ENCODE measurements around the gene FRMPD1.
"Not testable (repeated sequence)": the region's sequence is repeated elsewhere in the genome, so short reads cannot be mapped to it uniquely, and the experiment has no call there.

Gene FRMPD1

GRCh38 chr9:37732952-37733351, 82.2 kb downstream of the FRMPD1 start:
- Histone ChIP-seq H3K4me1 (ENCODE audit: control insufficient read depth, insufficient read depth, low read length, unreplicated experiment) (no peaks in the 10 kb centered on the region), H3K36me3 (ENCODE audit: insufficient read depth, low read length) (no peaks in the 10 kb centered on the region), H3K27ac (ENCODE audit: low read depth, low read length) (no peak overlapping the region), H3K79me2 (ENCODE audit: control insufficient read depth, insufficient read depth, low read length, unreplicated experiment) (no peaks in the 10 kb centered on the region), H2AFZ (ENCODE audit: low read length, unreplicated experiment) (no peak overlapping the region), H3K4me3 (ENCODE audit: low read depth, low read length) (no peak overlapping the region), H3K27me3 (ENCODE audit: insufficient read depth, low read length) (peaks cover 72% of the 10 kb centered on the region)

DNA sequence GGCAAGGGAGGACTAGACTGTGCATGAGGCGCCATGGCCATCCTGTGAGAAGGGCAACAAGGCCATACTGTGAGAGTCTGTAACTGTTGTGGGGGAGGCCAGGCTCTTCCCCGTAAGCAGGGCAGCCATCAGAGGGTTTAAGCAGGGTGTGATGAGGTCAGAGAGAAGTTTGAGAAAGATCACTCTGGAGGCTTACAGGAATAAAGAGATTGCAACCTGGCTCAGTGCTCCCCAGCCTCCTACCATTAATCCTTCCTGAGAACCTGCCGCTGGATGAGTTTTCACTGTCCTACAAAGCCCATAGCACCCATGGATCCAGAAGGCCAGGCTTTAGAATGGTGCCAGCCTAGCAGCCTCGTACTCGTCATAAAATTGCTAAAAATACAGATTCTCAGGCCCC, 88.5 kb downstream of the FRMPD1 start:
- Histone ChIP-seq H3K79me2 (ENCODE audit: control insufficient read depth, insufficient read depth, low read length, unreplicated experiment) (no peaks in the 10 kb centered on the region), H3K4me3 (ENCODE audit: low read depth, low read length) (no peak overlapping the region), H3K27me3 (ENCODE audit: insufficient read depth, low read length) (peaks cover 32% of the 10 kb centered on the region), H3K27ac (ENCODE audit: low read depth, low read length) (no peak overlapping the region), H3K36me3 (ENCODE audit: insufficient read depth, low read length) (no peaks in the 10 kb centered on the region), H3K4me1 (ENCODE audit: control insufficient read depth, insufficient read depth, low read length, unreplicated experiment) (no peaks in the 10 kb centered on the region), H2AFZ (ENCODE audit: low read length, unreplicated experiment) (no peak overlapping the region)

- Histone ChIP-seq H3K27ac (ENCODE audit: low read depth, low read length) (no peak overlapping the region), H3K4me1 (ENCODE audit: control insufficient read depth, insufficient read depth, low read length, unreplicated experiment) (no peaks in the 10 kb centered on the region), H3K4me3 (ENCODE audit: low read depth, low read length) (no peak overlapping the region), H2AFZ (ENCODE audit: low read length, unreplicated experiment) (no peak overlapping the region), H3K36me3 (ENCODE audit: insufficient read depth, low read length) (no peaks in the 10 kb centered on the region), H3K27me3 (ENCODE audit: insufficient read depth, low read length) (peaks cover 31% of the 10 kb centered on the region), H3K79me2 (ENCODE audit: control insufficient read depth, insufficient read depth, low read length, unreplicated experiment) (no peaks in the 10 kb centered on the region)
These were observed 89.4 kb downstream of the FRMPD1 start for GRCh38 chr9:37740128-37740527.

- peaks cover 26% of the 10 kb centered on the region for H3K27me3 ChIP-seq (ENCODE audit: insufficient read depth, low read length)
- no peaks in the 10 kb centered on the region for H3K79me2 ChIP-seq (ENCODE audit: control insufficient read depth, insufficient read depth, low read length, unreplicated experiment)
- H3K27ac ChIP-seq (ENCODE audit: low read depth, low read length), result no peak overlapping the region
- no peaks in the 10 kb centered on the region for H3K36me3 ChIP-seq (ENCODE audit: insufficient read depth, low read length)
- H3K4me3 ChIP-seq (ENCODE audit: low read depth, low read length), result no peak overlapping the region
- no peaks in the 10 kb centered on the region for H3K4me1 ChIP-seq (ENCODE audit: control insufficient read depth, insufficient read depth, low read length, unreplicated experiment)
- H2AFZ ChIP-seq (ENCODE audit: low read length, unreplicated experiment), result no peak overlapping the region
These were observed 90.0 kb downstream of the FRMPD1 start for GRCh38 chr9:37740631-37741328.

- H3K4me3 ChIP-seq (ENCODE audit: low read depth, low read length), result no peak overlapping the region
- H3K79me2 ChIP-seq (ENCODE audit: control insufficient read depth, insufficient read depth, low read length, unreplicated experiment), result no peaks in the 10 kb centered on the region
- no peaks in the 10 kb centered on the region for H3K4me1 ChIP-seq (ENCODE audit: control insufficient read depth, insufficient read depth, low read length, unreplicated experiment)
- no peak overlapping the region for H2AFZ ChIP-seq (ENCODE audit: low read length, unreplicated experiment)
- no peak overlapping the region for H3K27ac ChIP-seq (ENCODE audit: low read depth, low read length)
- H3K36me3 ChIP-seq (ENCODE audit: insufficient read depth, low read length), result no peaks in the 10 kb centered on the region
- H3K27me3 ChIP-seq (ENCODE audit: insufficient read depth, low read length), result peaks cover 8% of the 10 kb centered on the region; the same call in 1 of the 2 replicates
These were observed 95.2 kb downstream of the FRMPD1 start for GRCh38 chr9:37745970-37746369.

GRCh38 chr9:37746448-37747270, 95.9 kb downstream of the FRMPD1 start:
- H3K36me3 ChIP-seq (ENCODE audit: insufficient read depth, low read length), result no peaks in the 10 kb centered on the region
- H3K27me3 ChIP-seq (ENCODE audit: insufficient read depth, low read length), result peaks cover 8% of the 10 kb centered on the region; the same call in 1 of the 2 replicates
- H3K27ac ChIP-seq (ENCODE audit: low read depth, low read length), result no peak overlapping the region
- H3K79me2 ChIP-seq (ENCODE audit: control insufficient read depth, insufficient read depth, low read length, unreplicated experiment), result no peaks in the 10 kb centered on the region
- H2AFZ ChIP-seq (ENCODE audit: low read length, unreplicated experiment), result peak overlapping the region; percentile 24
- H3K4me3 ChIP-seq (ENCODE audit: low read depth, low read length), result no peak overlapping the region
- no peaks in the 10 kb centered on the region for H3K4me1 ChIP-seq (ENCODE audit: control insufficient read depth, insufficient read depth, low read length, unreplicated experiment)

DNA sequence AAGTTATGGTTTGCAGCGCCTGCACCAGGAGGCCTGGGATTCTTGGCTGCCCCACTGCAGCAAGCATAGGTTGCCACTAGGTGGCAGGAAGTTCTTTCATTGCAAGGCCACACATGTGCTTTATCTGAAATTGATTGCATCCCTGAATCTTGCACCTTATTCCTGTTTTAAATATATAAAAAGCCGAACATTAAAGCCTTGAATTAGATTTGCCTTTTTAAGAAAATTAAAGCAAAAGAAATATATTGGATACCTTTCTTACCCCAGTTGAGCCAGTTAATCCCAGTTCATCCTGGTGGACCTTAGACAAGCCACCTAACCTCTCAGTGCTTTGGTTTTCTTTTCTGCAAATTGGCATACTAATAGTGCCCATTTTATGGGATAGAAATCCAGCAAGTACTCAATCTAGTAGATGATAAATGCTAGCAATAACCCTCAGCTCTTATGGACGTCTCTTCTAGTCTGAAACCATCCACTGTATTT, 96.6 kb downstream of the FRMPD1 start:
- Histone ChIP-seq H3K27me3 (ENCODE audit: insufficient read depth, low read length) (peaks cover 8% of the 10 kb centered on the region; the same call in 1 of the 2 replicates), H2AFZ (ENCODE audit: low read length, unreplicated experiment) (peak overlapping the region; percentile 24), H3K27ac (ENCODE audit: low read depth, low read length) (no peak overlapping the region)

DNA sequence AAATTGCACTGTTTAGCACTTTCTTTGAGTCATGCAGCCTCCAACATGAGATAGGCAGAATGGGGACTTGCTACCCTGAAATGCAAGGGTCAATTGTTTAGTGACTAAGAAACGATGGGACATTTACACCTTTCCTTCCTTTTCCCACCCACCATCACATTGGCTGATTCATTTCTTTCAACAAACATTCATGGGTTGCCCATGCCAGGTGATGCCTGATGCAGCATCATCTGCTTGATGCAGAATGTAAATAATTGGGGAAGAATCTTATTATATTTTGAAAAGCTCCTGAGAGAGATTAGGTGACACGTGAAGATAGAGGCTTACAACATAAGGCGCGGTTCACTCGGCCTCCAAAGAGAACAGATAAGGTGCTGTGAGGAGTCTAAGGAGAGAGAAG, 98.4 kb downstream of the FRMPD1 start:
- no peak overlapping the region for H3K4me3 ChIP-seq (ENCODE audit: low read depth, low read length)
- no peaks in the 10 kb centered on the region for H3K36me3 ChIP-seq (ENCODE audit: insufficient read depth, low read length)
- peaks cover 3% of the 10 kb centered on the region for H3K79me2 ChIP-seq (ENCODE audit: control insufficient read depth, insufficient read depth, low read length, unreplicated experiment)
- no peak overlapping the region for H2AFZ ChIP-seq (ENCODE audit: low read length, unreplicated experiment)
- peaks cover under 1% of the 10 kb centered on the region for H3K4me1 ChIP-seq (ENCODE audit: control insufficient read depth, insufficient read depth, low read length, unreplicated experiment)
- H3K27ac ChIP-seq (ENCODE audit: low read depth, low read length), result no peak overlapping the region
- peaks cover 8% of the 10 kb centered on the region; the same call in 1 of the 2 replicates for H3K27me3 ChIP-seq (ENCODE audit: insufficient read depth, low read length)

More for the DNA sequence above, 96.6 kb downstream of the FRMPD1 start:
- no peaks in the 10 kb centered on the region for H3K4me1 ChIP-seq (ENCODE audit: control insufficient read depth, insufficient read depth, low read length, unreplicated experiment)
- H3K79me2 ChIP-seq (ENCODE audit: control insufficient read depth, insufficient read depth, low read length, unreplicated experiment), result no peaks in the 10 kb centered on the region
- H3K36me3 ChIP-seq (ENCODE audit: insufficient read depth, low read length), result no peaks in the 10 kb centered on the region
- H3K4me3 ChIP-seq (ENCODE audit: low read depth, low read length), result no peak overlapping the region

- no peak overlapping the region for H2AFZ ChIP-seq (ENCODE audit: low read length, unreplicated experiment)
- H3K27ac ChIP-seq (ENCODE audit: low read depth, low read length), result no peak overlapping the region
- H3K4me1 ChIP-seq (ENCODE audit: control insufficient read depth, insufficient read depth, low read length, unreplicated experiment), result peaks cover 7% of the 10 kb centered on the region
- no peaks in the 10 kb centered on the region for H3K36me3 ChIP-seq (ENCODE audit: insufficient read depth, low read length)
- peaks cover 19% of the 10 kb centered on the region for H3K79me2 ChIP-seq (ENCODE audit: control insufficient read depth, insufficient read depth, low read length, unreplicated experiment)
- no peaks in the 10 kb centered on the region for H3K27me3 ChIP-seq (ENCODE audit: insufficient read depth, low read length)
- no peak overlapping the region for H3K4me3 ChIP-seq (ENCODE audit: low read depth, low read length)
These were observed 100.4 kb downstream of the FRMPD1 start for GRCh38 chr9:37751186-37751585.

DNA sequence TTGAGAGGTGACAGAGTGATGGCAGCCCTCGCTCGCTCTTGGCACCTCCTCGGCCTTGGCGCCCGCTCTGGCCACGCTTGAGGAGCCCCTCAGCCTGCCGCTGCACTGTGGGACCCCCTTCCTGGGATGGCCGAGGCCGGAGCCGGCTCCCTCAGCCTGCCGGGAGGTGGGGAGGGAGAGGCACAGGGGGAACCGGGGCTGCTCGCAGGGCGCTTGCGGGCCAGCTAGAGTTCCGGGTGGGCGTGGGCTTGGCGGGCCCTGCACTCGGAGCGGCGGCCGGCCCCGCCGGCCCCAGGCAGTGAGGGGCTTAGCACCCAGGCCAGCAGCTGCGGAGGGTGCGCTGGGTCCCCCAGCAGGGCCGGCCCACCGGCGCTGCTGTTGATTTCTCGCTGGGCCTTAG, 101.0 kb downstream of the FRMPD1 start:
- not testable (repeated sequence) for H3K27me3 ChIP-seq (ENCODE audit: insufficient read depth, low read length); H3K4me1 ChIP-seq (ENCODE audit: control insufficient read depth, insufficient read depth, low read length, unreplicated experiment); H3K4me3 ChIP-seq (ENCODE audit: low read depth, low read length); H3K27ac ChIP-seq (ENCODE audit: low read depth, low read length); H2AFZ ChIP-seq (ENCODE audit: low read length, unreplicated experiment); H3K36me3 ChIP-seq (ENCODE audit: insufficient read depth, low read length)
- H3K79me2 ChIP-seq (ENCODE audit: control insufficient read depth, insufficient read depth, low read length, unreplicated experiment), result peaks cover 19% of the 10 kb centered on the region

Measured in ACC112 (cell line).